Stimulated activated CD4-positive, alpha-beta T cell treated with anti-CD3 and anti-CD28 coated beads, Interleukin-2, amount 100 ng/mL, for 4 hours (primary cell): ENCODE data around the gene B3GNT4.
"Not testable (repeated sequence)": the region's sequence is repeated elsewhere in the genome, so short reads cannot be mapped to it uniquely, and the experiment has no call there.

ENCODE experiments used
- DNase-seq: peaks from one replicate; pipeline ENCODE4 v3.0.0-alpha.2; 2020; ENCODE audit warnings: low read depth

The B3GNT4 gene

DNA sequence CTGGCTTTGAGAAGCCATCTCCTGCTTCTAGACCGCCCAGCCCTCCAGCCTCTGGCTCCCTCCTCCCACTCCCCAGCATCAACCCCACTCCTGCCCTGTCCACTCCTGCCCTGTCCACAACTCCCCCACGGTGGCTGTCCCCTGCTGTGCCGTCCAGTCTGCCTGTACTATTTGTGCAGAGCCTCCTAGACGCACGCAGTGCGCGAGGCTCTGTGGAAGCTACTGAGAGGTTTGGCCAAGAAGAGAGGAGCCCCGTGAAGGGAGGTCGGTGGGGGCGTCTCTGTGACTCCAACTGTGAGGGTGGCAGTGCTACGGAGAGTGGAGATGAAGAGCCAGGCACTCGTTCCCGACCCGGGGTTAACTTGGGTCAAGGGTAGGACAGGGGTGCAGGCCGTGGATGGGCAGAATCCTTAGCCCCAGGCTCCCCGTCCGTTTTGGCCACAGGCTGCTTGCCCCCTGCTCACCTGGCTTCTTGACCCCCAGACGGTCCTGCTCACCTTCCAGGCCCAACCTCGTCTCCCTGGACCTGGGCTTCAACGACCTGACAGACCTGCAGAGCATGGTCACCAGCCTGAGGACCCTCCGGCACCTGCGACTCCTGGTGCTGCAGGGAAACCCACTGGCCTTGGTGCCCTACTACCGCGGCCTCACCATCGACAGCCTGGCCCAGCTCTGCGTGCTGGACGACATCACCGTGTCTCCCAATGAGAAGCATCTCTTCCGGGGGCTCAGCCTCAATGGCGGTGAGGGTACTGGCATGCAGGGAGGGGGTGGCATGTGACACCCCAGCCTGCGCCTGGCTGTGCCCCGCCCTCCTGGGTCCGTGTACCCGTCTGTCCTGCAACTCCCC lies 13.7 kb upstream of the B3GNT4 start:
- no peak for DNase-seq

DNA sequence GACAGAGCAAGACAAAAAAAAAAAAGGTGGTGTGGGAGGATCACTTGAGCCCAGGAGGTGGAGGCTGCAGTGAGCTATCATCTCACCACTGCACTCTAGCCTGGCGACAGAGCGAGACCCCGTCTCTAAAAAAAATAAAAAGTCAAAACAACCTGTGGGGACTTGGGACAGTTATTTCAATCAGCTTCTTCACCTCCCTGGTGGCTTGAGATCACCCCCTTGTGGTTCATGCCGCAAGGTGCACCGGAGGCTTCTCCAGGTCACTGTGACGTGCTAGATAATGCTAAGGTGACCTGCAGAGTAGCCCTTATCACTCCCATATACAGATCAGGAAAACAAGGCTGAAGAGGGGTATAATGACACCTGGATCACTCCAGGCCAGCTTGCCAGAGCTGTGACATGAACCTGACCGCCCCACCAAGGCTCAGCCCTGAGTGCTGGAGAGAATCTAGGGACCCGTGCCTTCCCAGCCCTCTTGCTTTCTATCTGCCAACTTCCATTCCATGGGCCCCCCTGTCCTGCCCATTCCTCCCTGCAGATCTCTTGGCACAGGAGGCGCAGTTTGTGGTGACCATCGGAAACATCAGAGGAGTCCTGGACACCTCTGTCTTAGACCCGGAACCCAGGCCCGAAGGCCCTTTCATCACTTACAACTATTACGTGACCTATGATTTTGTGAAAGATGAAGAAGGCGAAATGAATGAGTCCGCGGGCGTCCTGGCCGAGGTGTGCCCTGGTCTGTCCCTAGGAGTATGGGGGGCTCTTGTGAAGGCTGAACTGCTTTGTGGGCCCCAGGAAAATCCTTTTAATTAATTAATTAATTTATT lies 12.5 kb upstream of the B3GNT4 start:
- peak; percentile 38 for DNase-seq

DNA sequence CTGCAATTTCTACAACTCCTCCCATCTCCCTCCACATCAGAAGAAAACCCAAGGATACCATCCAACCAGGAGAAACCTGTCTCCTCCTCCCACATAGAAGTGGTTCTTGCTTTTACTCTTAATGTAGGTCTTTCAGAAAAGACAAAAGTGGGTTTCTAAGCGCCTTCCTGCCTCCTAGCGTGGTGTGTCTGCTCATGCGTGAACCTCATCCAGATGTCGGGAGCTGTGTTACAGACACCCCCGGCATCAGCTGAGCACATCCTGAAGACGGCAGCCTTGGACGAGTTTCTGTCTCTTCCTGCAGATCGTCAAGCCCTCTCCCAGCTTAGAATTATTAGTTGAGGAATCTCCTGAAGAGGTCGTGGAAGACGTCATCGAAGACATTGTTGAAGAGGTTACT lies 11.1 kb upstream of the B3GNT4 start:
- DNase-seq: no peak

DNA sequence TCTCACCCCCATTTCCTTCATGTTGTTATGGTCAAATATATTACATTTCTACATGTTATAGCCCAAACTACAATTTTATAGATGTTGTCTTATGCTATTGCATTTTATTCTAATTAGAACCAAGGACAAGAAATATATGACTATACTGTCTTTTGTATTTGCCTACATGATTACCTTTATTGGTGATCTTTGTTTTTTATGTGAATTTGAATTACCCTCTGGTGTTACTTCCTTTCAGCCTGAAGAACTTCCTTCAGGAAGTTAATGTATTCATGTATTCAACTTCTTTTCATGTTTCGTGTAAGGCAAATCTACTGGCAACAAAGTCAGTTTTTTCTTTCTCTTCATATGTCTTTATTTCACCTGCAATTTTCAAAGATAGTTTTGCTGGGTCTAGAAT lies 8.7 kb upstream of the B3GNT4 start:
- no peak for DNase-seq

DNA sequence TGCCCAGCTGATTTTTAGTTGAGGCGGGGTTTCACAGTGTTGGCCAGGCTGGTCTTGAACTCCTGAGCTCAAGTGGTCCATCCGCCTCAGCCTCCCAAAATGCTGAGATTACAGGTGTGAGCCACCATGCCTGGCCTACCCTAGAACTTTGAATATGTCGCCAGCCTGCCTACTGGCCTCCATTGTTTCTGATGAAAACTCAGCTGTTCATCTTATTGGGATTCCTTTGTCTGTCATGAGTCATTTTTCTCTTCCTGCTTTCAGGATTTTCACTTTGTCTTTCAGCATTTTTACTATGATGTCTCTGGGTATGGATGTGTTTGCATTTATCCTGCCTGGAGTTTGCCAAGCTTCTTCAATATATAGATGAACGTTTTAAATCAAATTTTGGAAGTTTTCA lies 8.1 kb upstream of the B3GNT4 start:
- no peak for DNase-seq

DNA sequence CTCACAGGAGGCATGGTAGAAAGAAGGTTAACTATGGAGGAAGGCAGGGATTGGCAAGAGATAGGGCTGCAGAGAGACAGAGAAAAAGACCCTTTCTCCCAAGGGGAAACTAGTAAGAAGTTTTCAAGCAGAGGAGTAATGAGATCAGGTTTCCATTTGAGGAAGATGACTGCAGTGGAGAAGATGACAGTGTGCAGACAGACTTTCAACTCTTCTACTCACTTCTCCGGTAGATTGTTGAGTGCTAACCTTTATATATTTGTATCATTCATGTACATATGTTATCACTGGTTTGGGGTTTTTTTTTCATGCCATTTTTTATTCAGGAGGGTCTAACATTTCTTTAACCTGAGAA lies 5.9 kb upstream of the B3GNT4 start:
- DNase-seq: no peak

DNA sequence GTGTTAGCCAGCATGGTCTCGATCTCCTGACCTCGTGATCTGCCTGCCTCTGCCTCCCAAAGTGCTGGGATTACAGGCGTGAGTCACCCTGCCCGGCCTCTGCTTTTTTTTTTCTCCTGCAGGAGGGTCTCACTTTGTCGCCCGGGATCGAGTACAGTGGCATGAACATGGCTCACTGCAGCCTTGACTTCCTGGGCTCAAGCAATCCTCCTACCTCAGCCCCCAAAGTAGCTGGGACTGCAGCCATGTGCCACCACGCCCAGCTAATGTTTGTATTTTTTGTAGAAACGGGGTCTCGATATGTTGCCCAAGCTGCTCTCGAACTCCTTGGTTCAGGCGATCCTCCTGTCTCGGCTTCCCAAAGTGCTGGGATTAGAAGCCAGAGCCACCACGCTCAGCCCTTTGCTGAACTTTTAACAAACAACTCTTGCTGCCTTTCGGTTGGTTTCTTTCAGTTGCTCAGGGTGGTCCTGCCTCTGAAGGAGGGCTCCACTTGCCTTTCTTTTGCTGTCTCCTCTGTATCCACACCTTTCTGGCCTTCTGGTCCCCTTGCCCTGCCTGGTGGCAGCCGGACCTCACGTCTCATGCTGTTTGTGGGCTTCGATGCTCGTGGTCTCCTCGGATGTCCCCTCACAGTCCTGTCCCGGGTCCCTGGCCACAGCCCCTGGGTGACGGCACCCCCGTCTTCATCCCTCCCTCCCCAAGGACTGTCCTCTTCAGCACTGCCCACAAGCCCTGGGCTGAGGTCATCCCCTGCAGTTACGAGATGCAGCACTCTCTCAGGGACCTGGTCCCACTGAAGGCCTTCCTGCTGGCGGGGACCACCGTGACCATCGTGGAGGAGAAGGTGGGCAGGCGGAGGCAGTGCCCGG lies 3.8 kb upstream of the B3GNT4 start:
- no peak for DNase-seq

DNA sequence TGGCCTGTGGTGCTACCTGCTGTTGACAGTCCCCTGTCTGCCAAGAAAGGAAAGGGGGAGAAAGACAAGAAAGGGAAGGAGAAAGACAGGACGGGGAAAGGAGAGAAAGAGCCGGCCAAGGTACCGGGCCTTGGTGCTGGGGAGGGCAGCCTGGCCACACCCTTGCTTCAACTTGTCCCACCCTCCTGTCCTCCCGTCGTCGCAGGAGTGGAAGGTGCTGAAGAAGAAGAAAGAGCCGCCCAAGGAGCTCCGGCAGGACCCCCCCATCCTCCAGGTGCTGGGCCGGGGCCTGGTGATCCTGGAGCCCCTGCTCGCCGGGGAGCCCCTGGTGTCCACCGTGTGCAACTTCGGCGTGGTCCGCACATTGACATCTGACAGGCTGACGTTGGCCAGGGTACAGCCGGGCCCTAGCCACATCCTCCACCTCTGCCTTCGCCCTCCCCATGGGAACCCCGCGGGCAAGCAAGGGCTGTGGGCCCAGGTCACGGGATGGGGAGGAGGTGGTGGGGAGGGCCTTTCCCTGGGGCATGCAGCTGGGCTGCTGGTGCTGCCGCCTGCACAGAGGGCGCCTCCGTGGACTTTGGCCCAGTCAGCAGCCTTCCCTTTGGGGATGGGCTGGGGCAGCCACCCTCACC lies 2.9 kb upstream of the B3GNT4 start:
- DNase-seq: no peak

DNA sequence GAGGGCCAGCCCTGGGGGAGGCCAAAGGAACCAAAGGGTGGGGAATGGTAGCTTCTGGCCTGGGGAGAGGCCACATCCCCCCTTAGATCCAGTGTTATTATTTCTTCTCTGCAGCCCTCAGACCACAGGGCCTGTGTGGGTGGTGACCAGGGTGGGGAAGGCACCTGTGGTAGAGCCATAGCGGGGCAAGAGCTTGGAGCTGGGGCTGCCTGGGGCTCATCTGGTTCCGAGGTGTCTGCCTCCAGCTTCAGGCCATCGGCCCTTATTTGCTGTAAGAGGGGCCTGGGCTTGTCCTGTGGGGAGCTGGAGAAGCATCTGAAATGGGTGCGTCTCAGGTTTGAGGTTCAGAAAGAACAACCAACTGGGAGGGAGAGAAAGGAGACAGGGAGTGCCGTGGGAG lies 2.1 kb upstream of the B3GNT4 start:
- DNase-seq: no peak

DNA sequence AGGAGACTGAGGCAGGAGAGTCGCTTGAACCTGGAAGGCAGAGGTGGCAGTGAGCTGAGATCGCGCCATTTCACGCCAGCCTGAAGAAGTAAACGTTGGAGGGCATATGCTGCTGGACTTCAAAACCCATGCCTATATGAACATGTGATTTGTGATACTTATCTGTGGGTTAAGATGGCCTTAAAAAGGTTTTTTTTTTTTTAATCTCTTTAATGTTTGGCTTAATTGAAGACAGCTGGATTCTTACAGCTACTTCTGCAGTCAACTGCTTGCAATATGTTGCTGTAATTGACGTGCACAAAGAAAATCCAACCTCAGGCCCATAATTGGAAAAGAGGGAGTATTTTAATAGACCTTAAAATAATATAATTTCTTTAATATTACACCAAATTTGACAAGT lies 1.5 kb upstream of the B3GNT4 start:
- DNase-seq: no peak

DNA sequence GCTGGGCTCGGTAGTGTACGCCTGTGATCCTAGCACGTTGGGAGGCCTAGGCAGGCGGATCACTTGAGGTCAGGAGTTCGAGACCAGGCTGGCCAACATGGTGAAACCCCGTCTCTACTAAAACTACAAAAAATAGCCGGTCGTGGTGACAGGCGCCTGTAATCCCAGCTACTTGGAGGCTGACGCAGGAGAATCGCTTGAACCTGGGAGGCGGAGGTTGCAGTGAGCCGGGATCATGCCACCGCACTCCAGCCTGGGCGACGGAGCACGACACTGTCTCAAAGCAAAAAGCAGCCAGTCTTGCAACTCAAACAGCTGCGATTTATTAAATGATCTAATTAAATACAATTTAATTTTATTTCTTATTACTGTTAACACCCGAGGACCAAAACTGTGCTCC lies 698 bp upstream of the B3GNT4 start:
- DNase-seq: not testable (repeated sequence)

DNA sequence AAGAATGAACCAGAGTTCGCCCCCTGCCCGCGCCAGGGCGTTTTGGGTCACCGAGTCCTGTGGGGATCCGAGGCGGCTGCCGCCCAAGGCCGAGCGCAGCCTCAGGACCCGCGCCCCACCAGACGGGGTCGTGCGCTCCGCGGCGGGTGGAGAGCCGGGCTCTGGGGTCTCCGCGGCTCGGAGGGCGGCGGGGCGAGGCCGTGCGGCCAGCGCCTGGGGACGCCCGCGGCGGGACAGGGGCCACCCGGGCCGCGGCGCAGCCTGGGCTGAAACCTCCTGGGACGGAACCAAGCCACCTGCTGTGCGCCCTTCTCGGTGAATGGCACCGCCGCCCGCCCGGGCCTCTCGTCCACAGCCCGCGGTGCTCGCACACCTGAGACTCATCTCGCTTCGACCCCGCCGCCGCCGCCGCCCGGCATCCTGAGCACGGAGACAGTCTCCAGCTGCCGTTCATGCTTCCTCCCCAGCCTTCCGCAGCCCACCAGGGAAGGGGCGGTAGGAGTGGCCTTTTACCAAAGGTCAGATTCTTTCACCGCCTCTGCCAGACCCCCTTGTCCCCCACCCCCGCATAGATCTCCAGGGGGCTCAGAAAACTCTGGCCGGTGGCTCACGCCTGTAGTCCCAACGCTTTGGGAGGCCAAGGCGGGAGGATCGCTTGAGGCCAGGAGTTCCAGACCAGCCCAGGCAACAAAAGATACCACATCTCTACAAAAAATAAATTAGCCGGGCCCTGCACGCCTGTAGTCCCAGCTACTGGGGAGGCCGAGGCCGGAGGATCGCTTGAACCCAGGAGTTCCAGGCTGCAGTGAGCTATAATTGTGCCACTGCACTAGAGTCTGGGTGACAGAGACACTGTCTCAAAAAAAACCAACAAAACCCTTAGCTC lies 901 bp downstream of the B3GNT4 start:
- no peak for DNase-seq

DNA sequence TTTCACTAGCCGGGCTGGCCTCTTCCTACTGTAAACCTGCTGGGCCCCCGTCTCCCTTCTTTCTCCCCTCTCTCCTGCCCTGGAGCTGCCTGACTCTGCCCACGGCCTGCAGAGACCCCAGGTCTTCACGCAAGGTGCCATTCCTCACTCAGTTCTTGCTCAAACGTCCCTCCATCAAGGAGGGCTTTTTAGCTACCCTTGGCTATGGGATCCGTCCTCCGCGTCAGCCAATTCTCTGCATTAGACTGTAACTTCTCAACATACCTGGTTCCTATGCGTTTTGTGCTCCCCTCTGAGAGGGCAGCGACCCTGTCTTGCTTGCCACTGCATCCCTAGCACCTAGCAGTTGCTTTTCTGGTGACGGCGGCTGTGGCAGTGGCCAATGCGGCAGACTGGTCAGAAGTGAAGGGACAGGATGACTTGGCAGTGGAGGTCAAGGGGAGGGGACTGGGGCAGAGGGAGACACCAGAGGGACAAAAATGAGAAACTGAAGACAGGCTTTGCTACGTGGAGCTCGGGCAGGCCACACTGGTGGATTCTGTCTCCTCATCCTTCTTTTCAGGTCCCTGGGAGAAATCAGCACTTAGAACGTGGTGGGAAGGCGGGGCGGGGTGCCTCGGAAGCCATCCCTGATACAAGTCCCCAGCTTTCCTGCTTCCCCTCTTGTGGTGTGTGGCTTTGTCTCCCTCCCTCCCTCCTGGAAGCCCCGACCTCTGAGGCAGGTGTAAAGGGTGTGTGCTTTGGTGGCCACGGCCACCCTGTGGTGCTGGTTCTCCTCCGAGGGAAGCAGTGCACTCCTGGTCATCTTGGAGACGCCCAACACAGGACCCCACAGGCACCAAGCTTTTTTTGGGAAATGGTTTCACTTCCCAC lies 1.8 kb downstream of the B3GNT4 start:
- DNase-seq: no peak

DNA sequence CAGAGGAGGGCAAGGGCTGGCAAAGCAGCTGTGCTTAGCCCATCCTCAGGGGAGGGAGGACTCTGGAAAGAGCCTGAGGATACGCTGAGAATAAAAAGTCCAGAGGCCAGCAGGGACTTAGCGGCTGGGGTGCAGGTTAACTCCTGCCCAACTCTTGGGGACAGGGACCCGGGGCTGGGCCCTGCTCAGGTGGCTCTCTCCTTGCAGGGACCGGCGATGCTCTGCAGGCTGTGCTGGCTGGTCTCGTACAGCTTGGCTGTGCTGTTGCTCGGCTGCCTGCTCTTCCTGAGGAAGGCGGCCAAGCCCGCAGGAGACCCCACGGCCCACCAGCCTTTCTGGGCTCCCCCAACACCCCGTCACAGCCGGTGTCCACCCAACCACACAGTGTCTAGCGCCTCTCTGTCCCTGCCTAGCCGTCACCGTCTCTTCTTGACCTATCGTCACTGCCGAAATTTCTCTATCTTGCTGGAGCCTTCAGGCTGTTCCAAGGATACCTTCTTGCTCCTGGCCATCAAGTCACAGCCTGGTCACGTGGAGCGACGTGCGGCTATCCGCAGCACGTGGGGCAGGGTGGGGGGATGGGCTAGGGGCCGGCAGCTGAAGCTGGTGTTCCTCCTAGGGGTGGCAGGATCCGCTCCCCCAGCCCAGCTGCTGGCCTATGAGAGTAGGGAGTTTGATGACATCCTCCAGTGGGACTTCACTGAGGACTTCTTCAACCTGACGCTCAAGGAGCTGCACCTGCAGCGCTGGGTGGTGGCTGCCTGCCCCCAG lies 2.8 kb downstream of the B3GNT4 start:
- DNase-seq: no peak

DNA sequence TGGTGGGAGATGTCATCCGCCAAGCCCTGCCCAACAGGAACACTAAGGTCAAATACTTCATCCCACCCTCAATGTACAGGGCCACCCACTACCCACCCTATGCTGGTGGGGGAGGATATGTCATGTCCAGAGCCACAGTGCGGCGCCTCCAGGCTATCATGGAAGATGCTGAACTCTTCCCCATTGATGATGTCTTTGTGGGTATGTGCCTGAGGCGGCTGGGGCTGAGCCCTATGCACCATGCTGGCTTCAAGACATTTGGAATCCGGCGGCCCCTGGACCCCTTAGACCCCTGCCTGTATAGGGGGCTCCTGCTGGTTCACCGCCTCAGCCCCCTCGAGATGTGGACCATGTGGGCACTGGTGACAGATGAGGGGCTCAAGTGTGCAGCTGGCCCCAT lies 3.5 kb downstream of the B3GNT4 start:
- DNase-seq: no peak

DNA sequence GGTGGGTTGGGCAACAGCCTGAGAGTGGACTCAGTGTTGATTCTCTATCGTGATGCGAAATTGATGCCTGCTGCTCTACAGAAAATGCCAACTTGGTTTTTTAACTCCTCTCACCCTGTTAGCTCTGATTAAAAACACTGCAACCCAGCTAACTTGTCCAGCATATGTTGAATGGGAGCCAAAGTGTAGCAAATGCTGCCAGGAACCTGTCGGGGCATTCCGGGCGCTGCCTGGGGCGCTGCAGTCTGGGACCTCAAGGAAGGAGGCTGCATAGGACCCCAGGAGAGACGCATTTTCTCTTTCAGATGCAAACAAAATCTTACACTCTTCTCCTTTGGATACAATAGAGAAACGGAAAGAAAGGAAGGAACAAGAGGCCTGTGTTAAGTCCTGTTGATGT lies 3.9 kb downstream of the B3GNT4 start:
- DNase-seq: no peak

DNA sequence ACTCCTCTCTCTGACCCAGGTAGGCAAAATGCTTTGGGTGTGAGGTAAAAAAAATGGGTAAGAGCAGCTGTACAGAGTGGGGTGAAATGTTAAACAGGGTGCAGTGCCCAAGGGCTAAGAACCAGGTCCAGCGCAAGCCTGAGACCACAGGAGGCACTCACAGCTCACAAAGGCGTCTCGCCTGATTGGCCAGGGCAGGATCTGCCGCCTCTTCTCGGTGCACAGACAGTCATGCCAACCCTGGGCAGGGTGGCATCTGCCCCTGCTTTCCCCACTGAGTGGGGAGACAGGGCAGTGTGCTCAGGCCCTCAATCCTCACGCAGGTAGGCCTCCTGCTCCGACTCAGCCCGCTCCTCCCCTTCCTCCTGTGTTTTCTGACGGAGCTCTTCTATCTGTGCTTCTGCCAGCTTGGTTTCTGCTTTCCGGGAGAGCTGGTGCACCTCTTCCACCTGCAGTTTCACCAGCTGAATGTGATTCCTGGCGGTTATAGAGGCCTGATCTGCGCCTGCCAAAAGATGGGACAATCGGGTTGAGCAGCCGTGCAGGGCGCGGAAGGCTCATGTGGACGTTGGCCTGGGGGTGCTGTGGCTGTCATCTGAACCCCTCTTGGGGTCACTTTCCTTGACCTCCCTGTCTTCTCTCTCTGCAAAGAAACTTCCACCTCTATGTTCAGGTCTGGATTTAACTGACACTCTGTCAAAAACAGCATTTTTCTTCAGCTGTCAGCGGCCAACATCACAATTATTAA lies 4.7 kb downstream of the B3GNT4 start:
- DNase-seq: no peak

DNA sequence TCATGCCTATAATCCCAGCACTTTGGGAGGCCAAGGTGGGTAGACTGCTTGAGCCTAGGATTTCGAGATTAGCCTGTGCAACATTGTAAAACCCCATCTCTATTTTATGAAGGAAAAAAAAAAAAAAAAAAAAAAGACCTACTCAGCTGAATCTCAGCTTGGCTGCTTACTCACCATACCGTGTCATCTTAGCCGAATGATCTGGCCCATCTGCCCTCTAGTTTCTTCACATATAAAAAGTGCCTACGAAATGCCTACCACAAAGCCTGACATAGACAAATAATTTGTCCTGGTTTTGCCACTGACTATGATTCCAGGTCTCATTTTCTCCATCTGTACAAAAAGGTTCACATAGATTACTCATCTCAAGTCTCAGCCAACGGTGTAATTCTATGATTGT lies 12.3 kb downstream of the B3GNT4 start:
- no peak for DNase-seq

DNA sequence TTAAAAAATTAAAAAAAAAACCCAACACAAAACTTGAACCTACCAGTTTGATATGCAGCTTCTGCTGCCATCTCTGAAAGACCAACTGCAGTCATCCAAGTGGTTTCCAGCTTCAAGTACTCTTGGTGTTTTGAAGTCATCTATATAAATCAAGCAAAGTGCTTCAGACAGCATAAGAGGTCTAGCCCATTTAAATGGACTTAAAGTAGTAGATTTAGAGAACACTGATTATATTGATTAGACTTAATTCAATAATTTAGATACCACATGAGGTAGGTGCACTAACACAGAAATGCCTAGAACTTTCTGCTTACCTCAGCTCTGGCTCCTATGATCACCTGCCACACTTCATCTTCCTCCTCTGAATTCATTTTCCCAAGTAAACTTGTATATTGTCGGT lies 12.9 kb downstream of the B3GNT4 start:
- no peak for DNase-seq
